Naive B cell (primary cell): ENCODE data around the gene BRINP1. TPM values are rescaled to one million over a fixed set of nuclear protein-coding genes. Genes with fewer than 3 reads are reported as not detected.

Experiments used
- ATAC-seq, 2 donors: fragments of 150-1000 bp; cut with Tn5 transposase; 2 replicates each; pipeline ENCODE4 v1.10.0; 2021; ENCODE audit warnings: low read depth in 2 of 2, mild to moderate bottlenecking in 2 of 2, moderate library complexity in 2 of 2
- DNase-seq: peaks from one replicate; pipeline ENCODE4 v3.0.0; 2022
- H3K27ac Mint-ChIP-seq, 6 donors: one replicate each; pipeline ENCODE4 v1.8.0; 2020 to 2022; ENCODE audit warnings: mild to moderate bottlenecking in 6 of 6, mixed read lengths in 6 of 6, moderate library complexity in 5 of 6, inconsistent platforms in 2 of 6
- H3K27me3 Mint-ChIP-seq, 3 donors: one replicate each; pipeline ENCODE4 v1.8.0; 2021 to 2022; ENCODE audit warnings: mixed read lengths in 3 of 3, mild to moderate bottlenecking in 1 of 3
- H3K36me3 Mint-ChIP-seq, 2 donors: one replicate each; pipeline ENCODE4 v1.8.0; 2020 to 2022; ENCODE audit warnings: mixed read lengths in 2 of 2, inconsistent platforms in 1 of 2, mild to moderate bottlenecking in 1 of 2
- H3K4me1 Mint-ChIP-seq, 3 donors: one replicate each; pipeline ENCODE4 v1.8.0; 2020 to 2022; ENCODE audit warnings: mixed read lengths in 3 of 3, inconsistent platforms in 1 of 3, mild to moderate bottlenecking in 1 of 3, moderate library complexity in 1 of 3
- H3K4me3 Mint-ChIP-seq, 8 donors: one replicate each; pipeline ENCODE4 v1.8.0; 2020 to 2022; ENCODE audit warnings: mild to moderate bottlenecking in 8 of 8, mixed read lengths in 8 of 8, moderate library complexity in 8 of 8, inconsistent platforms in 2 of 8
- H3K9me3 Mint-ChIP-seq, 7 donors: one replicate each; pipeline ENCODE4 v1.8.0; 2020 to 2022; ENCODE audit warnings: mixed read lengths in 7 of 7, mild to moderate bottlenecking in 5 of 7, inconsistent platforms in 2 of 7, moderate library complexity in 1 of 7
- polyA plus RNA-seq, 6 donors: library from polyadenylated mRNA; unstranded; fragments of 300-500 nt; fragmentation: Illumina TruSeq; gene quantifications; one replicate each; pipeline ENCODE4 v1.2.3, GENCODE V29; 2021; ENCODE audit warnings: low read depth in 6 of 6

BRINP1 gene
- polyA plus RNA-seq, 6 donors from 2014 or later = not detected

DNA sequence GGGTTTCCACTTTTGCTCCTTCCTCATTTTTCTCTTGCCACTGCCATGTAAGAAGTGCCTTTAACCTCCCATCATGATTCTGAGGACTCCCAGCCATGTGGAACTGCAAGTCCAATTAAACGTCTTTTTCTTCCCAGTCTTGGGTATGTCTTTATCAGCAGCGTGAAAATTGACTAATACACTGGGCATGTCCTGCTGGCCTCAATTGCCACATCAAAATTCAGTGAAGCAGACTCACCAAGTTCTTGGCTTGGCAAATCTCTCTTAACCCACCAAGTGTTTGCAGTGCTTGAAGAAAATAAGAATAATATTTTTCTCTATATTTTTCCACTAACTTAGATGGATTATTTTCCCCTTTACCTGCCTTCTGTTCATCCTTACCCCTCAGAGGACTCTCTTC lies 212.0 kb downstream of the BRINP1 start:
- no peak overlapping the region for H3K27ac Mint-ChIP-seq
- ATAC-seq (no peak), DNase-seq (no peak)
- H3K9me3 Mint-ChIP-seq = peaks cover 0 to 6% (median 2%) of the 10 kb centered on the region in 7 donors
- H3K36me3 Mint-ChIP-seq = no peaks in the 10 kb centered on the region
- H3K27me3 Mint-ChIP-seq = peaks cover 0 to 4% (median 0%) of the 10 kb centered on the region in 3 donors
- no peak overlapping the region for H3K4me3 Mint-ChIP-seq
- no peaks in the 10 kb centered on the region for H3K4me1 Mint-ChIP-seq

DNA sequence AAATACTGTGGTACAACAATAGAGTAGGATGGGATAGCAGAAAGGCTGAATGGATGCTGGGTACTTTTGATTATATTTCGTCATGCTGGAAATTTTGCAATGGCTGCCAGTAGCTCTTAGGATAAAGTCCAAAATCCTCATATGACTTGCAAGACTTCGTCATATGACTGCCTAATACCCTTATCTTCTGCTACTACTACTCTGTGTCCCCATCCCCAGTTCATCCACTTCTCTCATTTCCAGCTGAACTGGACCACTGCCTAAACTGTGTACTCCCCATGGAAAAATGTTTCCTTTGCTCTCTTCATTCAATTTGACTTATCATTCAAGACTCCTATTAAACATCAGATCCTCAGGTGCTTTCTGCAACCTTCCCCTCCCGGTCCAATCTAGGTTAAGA lies 212.9 kb downstream of the BRINP1 start:
- no peaks in the 10 kb centered on the region for H3K4me1 Mint-ChIP-seq
- peaks cover 0 to 6% (median 2%) of the 10 kb centered on the region in 7 donors for H3K9me3 Mint-ChIP-seq

DNA sequence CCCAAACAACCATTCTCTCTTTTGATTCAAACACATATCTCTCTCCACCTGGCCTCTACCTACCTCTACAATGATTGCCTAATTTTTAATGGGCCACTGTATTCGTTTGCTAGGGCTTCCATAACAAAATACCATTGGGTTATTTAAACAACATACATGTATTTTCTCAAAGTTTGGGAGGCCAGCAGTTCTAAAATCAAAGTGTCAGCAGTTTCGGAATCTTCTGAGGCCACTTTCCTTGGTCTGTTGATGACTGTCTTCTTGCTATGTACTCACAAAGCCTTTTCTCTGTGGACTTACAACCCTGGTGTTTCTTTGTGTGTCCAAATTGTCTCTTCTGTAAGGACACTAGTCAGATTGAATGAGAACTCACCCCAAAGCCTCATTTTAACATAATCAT lies 214.7 kb downstream of the BRINP1 start:
- peaks cover 0 to 4% (median 0%) of the 10 kb centered on the region in 3 donors for H3K27me3 Mint-ChIP-seq

More for the DNA sequence above, 212.9 kb downstream of the BRINP1 start:
- no peak overlapping the region for H3K27ac Mint-ChIP-seq
- H3K27me3 Mint-ChIP-seq = peaks cover 0 to 4% (median 0%) of the 10 kb centered on the region in 3 donors
- no peaks in the 10 kb centered on the region for H3K36me3 Mint-ChIP-seq
- ATAC-seq (no peak), DNase-seq (no peak)
- no peak overlapping the region for H3K4me3 Mint-ChIP-seq

DNA sequence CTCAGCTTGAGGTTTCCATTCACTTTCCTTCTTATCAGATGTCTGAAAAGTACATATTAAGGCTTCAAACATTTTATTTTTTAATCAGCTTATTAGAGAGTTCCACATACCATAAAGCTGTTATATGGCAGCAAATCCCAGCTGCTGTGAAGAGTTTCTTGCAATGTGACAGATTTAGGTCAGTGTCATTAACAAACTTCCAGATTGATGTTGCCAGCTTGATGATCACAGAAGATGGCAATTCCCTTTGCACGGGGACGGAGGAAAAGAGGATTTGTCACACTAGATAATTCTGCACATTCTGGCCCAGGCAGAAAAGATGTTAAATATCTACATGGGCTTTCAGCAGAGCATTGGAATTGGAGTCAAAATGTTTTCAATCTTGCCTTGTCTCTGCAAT lies 215.8 kb downstream of the BRINP1 start:
- peaks cover 0 to 6% (median 2%) of the 10 kb centered on the region in 7 donors for H3K9me3 Mint-ChIP-seq
- ATAC-seq = no peak
- no peaks in the 10 kb centered on the region for H3K36me3 Mint-ChIP-seq
- no peak overlapping the region for H3K27ac Mint-ChIP-seq
- peaks cover 0 to 4% (median 0%) of the 10 kb centered on the region in 3 donors for H3K27me3 Mint-ChIP-seq
- DNase-seq = no peak
- H3K4me1 Mint-ChIP-seq = no peaks in the 10 kb centered on the region
- H3K4me3 Mint-ChIP-seq = no peak overlapping the region

More for the DNA sequence above, 214.7 kb downstream of the BRINP1 start:
- DNase-seq (no peak), ATAC-seq (no peak)
- Mint-ChIP-seq H3K4me1 (no peaks in the 10 kb centered on the region), H3K36me3 (no peaks in the 10 kb centered on the region), H3K4me3 (no peak overlapping the region), H3K9me3 (peaks cover 0 to 6% (median 3%) of the 10 kb centered on the region in 7 donors), H3K27ac (no peak overlapping the region)

DNA sequence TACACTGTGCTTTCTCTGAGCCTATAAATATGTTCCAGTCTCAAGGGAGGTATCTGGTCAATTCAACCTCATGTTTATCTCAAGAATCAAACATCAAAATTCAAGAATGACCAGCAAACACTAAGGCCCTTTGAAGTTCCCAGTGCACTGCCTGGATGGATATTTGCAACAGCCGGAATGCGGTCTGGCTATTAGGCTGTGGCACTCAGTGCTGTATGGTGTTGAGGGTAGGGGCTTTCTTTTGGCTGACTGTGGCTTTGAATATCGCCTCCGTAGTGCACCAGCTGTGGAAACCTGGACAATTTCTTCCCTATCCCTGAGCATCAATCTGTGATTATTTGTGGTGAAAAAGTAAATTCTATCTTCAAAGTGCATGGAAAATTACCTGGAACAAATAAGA lies 220.4 kb downstream of the BRINP1 start:
- no peak overlapping the region for H3K27ac Mint-ChIP-seq
- H3K4me3 Mint-ChIP-seq = no peak overlapping the region
- no peaks in the 10 kb centered on the region for H3K36me3 Mint-ChIP-seq
- DNase-seq = no peak
- ATAC-seq = no peak
- H3K4me1 Mint-ChIP-seq = no peaks in the 10 kb centered on the region
- H3K27me3 Mint-ChIP-seq = no peaks in the 10 kb centered on the region
- peaks cover 0 to 7% (median 0%) of the 10 kb centered on the region in 7 donors for H3K9me3 Mint-ChIP-seq

DNA sequence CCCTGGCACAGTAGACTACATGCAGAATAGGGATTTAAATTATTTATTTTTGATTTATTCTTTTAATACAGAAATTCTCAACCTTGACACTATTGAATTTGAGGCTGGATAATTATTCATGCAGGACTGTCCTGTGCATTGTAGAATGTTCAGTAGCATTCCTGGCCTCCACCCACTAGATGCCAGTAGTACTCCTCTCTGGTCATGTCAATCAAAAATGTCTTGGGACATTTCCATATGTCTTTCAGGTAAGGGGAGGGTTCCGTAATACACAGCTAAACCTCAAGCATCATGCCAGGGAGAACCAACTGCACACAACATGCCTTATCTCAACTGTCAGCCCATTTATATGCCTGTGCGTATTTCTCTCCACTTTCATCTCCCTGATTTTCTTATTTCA lies 231.8 kb downstream of the BRINP1 start:
- no peaks in the 10 kb centered on the region for H3K4me1 Mint-ChIP-seq
- H3K27ac Mint-ChIP-seq = no peak overlapping the region
- no peaks in the 10 kb centered on the region for H3K27me3 Mint-ChIP-seq
- ATAC-seq (no peak), DNase-seq (no peak)
- peaks cover 0 to 14% (median 5%) of the 10 kb centered on the region in 7 donors for H3K9me3 Mint-ChIP-seq
- no peak overlapping the region for H3K4me3 Mint-ChIP-seq
- no peaks in the 10 kb centered on the region for H3K36me3 Mint-ChIP-seq

DNA sequence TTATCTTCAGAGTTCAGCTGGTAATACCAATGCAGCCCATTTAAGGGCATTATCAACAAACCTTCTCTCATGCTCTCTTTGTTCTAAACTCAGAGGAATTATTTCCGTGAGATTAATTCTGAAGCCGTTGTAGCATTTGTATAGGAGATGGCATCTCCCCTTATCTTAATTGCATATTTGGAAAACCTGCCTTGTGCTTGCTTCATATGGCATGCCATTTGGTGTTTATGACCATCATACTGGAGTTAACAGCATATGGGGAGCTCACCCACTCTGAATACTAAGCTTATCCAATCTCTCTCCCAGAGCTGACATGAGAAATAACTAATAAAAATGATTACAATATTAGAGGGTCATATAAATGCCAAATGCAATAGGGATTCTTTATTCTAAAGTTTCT lies 243.2 kb downstream of the BRINP1 start:
- H3K4me1 Mint-ChIP-seq = no peaks in the 10 kb centered on the region
- DNase-seq (no peak), ATAC-seq (no peak)
- no peaks in the 10 kb centered on the region for H3K36me3 Mint-ChIP-seq
- H3K9me3 Mint-ChIP-seq = peaks cover 0 to 7% (median 2%) of the 10 kb centered on the region in 7 donors
- no peak overlapping the region for H3K27ac Mint-ChIP-seq
- H3K4me3 Mint-ChIP-seq = no peak overlapping the region
- H3K27me3 Mint-ChIP-seq = no peaks in the 10 kb centered on the region

DNA sequence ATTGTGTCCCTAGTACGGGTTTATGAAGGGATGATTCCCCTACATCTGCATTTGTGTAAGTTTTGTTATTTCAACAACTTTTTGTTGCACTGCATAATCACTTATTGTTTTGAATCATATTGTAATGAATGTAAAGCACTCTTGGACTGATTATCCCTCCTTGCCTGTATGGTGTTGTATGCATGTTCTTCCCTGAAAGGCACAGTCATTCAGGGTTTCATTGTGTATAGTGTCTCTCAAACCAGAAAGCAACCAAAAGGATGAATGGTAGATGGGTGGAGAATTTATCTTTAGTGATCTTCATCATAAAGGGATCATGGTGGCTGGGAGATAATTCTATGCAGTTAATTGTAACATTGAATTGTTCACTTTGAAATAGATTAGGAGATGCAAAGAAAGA lies 247.3 kb downstream of the BRINP1 start:
- Mint-ChIP-seq H3K4me1 (no peaks in the 10 kb centered on the region), H3K27ac (no peak overlapping the region), H3K36me3 (no peaks in the 10 kb centered on the region), H3K27me3 (no peaks in the 10 kb centered on the region), H3K4me3 (no peak overlapping the region), H3K9me3 (peaks cover 0 to 3% (median 0%) of the 10 kb centered on the region in 7 donors)
- ATAC-seq (no peak), DNase-seq (no peak)

DNA sequence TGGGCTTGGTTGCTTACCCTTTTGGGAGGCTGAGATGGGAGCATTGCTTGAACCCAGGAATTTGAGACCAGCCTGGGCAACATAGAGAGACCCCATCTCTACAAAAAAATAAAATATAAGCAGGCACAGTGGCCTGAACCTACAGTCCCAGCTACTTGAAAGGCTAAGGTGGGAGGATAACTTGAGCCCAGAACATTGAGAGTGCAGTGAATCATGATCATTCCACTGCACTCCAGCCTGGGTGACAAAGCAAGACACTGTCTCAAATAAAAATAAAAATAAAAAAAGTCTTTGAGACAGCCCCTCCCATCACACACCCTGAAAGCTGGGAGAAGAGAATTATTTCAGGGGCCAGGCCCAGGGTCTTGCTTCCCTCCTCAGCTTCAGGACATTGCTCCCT lies 251.8 kb downstream of the BRINP1 start:
- no peak overlapping the region for H3K4me3 Mint-ChIP-seq
- DNase-seq (no peak), ATAC-seq (no peak)
- H3K27ac Mint-ChIP-seq = no peak overlapping the region
- H3K36me3 Mint-ChIP-seq = no peaks in the 10 kb centered on the region
- no peaks in the 10 kb centered on the region for H3K4me1 Mint-ChIP-seq
- no peaks in the 10 kb centered on the region for H3K27me3 Mint-ChIP-seq
- peaks cover 0 to 6% (median 0%) of the 10 kb centered on the region in 7 donors for H3K9me3 Mint-ChIP-seq
